Measurements from ENCODE around the gene ALOX5AP. TPM values are rescaled to one million over a fixed set of nuclear protein-coding genes. Genes with fewer than 3 reads are reported as not detected.

Gene ALOX5AP
- total RNA-seq, 1 donor from 2014 or later: 5.7 TPM

DNA sequence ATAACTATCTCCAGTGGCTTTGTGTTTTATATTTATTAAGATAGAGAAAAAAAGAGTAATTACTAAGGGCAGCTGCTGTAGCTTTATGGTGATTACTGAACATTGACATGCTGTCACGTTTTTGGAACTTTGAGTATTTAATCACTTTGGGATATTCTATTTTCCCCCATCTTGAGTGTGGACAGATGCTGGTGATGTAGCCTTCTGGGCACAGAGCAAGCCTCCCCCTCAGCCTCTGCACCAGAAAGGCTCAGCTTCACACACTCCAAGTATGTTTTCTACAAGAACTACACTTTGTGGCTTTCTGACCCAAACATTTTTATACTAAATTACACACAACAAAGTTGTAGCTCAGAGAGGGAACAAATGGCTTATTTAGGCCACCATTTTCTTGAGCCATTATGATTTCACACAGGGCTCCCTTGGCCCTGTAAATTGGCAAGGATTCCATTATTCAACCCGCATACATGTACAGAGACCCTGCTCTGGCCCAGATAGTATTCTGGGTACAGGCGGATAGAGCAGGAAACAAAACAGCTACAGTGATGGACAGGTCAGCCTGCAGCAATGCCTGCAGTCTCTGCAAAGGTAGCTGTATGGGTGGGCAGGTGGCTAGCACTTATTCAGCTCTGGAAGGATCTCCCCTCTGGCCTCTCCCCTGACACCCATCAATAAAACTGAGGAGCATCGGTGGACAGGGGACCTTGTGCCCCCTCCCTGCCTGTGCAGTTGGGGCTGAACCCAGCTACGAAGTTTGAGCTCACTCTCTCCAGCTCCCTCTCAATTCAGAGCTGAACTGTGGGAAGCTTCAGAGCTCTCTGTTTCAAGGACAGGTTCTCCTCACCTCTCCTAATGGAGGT, 1.3 kb downstream of the ALOX5AP start:
- no peaks in the 10 kb centered on the region for H3K4me1 ChIP-seq
- H3K4me3 ChIP-seq: peak overlapping the region; percentile 8 to 27
- intact Hi-C loops (cut with DNase I): no loop called here
- no peak overlapping the region for H3K27ac ChIP-seq
- DNase-seq (ENCODE audit: low spot score in 2 of 2): no peak
- no peaks in the 10 kb centered on the region for H3K36me3 ChIP-seq
- TF ChIP-seq, protein P1, sequence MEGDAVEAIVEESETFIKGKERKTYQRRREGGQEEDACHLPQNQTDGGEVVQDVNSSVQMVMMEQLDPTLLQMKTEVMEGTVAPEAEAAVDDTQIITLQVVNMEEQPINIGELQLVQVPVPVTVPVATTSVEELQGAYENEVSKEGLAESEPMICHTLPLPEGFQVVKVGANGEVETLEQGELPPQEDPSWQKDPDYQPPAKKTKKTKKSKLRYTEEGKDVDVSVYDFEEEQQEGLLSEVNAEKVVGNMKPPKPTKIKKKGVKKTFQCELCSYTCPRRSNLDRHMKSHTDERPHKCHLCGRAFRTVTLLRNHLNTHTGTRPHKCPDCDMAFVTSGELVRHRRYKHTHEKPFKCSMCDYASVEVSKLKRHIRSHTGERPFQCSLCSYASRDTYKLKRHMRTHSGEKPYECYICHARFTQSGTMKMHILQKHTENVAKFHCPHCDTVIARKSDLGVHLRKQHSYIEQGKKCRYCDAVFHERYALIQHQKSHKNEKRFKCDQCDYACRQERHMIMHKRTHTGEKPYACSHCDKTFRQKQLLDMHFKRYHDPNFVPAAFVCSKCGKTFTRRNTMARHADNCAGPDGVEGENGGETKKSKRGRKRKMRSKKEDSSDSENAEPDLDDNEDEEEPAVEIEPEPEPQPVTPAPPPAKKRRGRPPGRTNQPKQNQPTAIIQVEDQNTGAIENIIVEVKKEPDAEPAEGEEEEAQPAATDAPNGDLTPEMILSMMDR (IDR thresholded peaks at IDR 0.05): no peak
- no peaks in the 10 kb centered on the region for H3K9me3 ChIP-seq
- H3K27me3 ChIP-seq: no peaks in the 10 kb centered on the region

GRCh38 chr13:30737511-30738337, 2.4 kb downstream of the ALOX5AP start:
- H3K27ac ChIP-seq: no peak overlapping the region
- intact Hi-C loops (cut with DNase I): no loop called here
- no peak for DNase-seq (ENCODE audit: low spot score in 2 of 2)
- H3K36me3 ChIP-seq: no peaks in the 10 kb centered on the region
- no peaks in the 10 kb centered on the region for H3K9me3 ChIP-seq
- TF ChIP-seq, protein P1 (IDR thresholded peaks at IDR 0.05): no peak
- peak overlapping the region in 1 of 2 donors; percentile 27 for H3K4me3 ChIP-seq
- no peaks in the 10 kb centered on the region for H3K4me1 ChIP-seq
- no peaks in the 10 kb centered on the region for H3K27me3 ChIP-seq

- Histone ChIP-seq H3K36me3 (no peaks in the 10 kb centered on the region), H3K4me3 (no peak overlapping the region), H3K27ac (no peak overlapping the region), H3K27me3 (no peaks in the 10 kb centered on the region), H3K9me3 (no peaks in the 10 kb centered on the region), H3K4me1 (peaks cover 0 to 8% of the 10 kb centered on the region in 2 donors)
- intact Hi-C loops (cut with DNase I): no loop called here
- no peak for DNase-seq (ENCODE audit: low spot score in 2 of 2)
- TF ChIP-seq, protein P1 (IDR thresholded peaks at IDR 0.05): no peak
Observed at GRCh38 chr13:30738526-30739236, 3.3 kb downstream of the ALOX5AP start.

GRCh38 chr13:30739237-30739528, 3.8 kb downstream of the ALOX5AP start:
- no peak overlapping the region for H3K27ac ChIP-seq
- H3K4me1 ChIP-seq: peaks cover 0 to 13% of the 10 kb centered on the region in 2 donors

More at GRCh38 chr13:30739237-30739528, 3.8 kb downstream of the ALOX5AP start:
- H3K36me3 ChIP-seq: no peaks in the 10 kb centered on the region
- no peak for DNase-seq (ENCODE audit: low spot score in 2 of 2)
- H3K9me3 ChIP-seq: no peaks in the 10 kb centered on the region
- TF ChIP-seq, protein P1 (IDR thresholded peaks at IDR 0.05): no peak
- no peaks in the 10 kb centered on the region for H3K27me3 ChIP-seq
- no peak overlapping the region for H3K4me3 ChIP-seq
- intact Hi-C loops (cut with DNase I): no loop called here
